Fibroblast of lung (primary cell): ENCODE measurements around the gene TBX3. TPM values are rescaled to one million over a fixed set of nuclear protein-coding genes. Genes with fewer than 3 reads are reported as not detected.
A peak's percentile ranks its signal among the peaks of the same experiment; 100 is the strongest.

Experiments used
- DNase-seq, 2 donors: peaks; one replicate each; pipeline versions ENCODE4 v3.0.0 to v3.0.0-alpha.2; 2010; ENCODE audit warnings: low read depth in 2 of 2
- H2AFZ ChIP-seq: 2 replicates; pipeline ENCODE4 v1.5.1; 2012; ENCODE audit warnings: low read length, control low read depth, inconsistent platforms
- H3K27ac ChIP-seq: 2 replicates; pipeline ENCODE4 v1.5.1; 2011; ENCODE audit warnings: low read length, control low read depth; ENCODE audit not compliant: insufficient read depth
- H3K27me3 ChIP-seq: 2 replicates; pipeline ENCODE4 v1.5.1; 2011; ENCODE audit warnings: mild to moderate bottlenecking, low read length; ENCODE audit not compliant: control insufficient read depth, insufficient read depth
- H3K36me3 ChIP-seq: 2 replicates; pipeline ENCODE4 v1.5.1; 2011; ENCODE audit warnings: low read length; ENCODE audit not compliant: control insufficient read depth, insufficient read depth
- H3K4me1 ChIP-seq: 2 replicates; pipeline ENCODE4 v1.5.1; 2011; ENCODE audit warnings: low read length; ENCODE audit not compliant: control insufficient read depth, insufficient read depth; ENCODE audit errors: extremely low read depth
- H3K4me2 ChIP-seq: 2 replicates; pipeline ENCODE4 v1.5.1; 2011; ENCODE audit warnings: low read length, control low read depth; ENCODE audit not compliant: insufficient read depth; ENCODE audit errors: extremely low read depth
- H3K4me3 ChIP-seq, 4 experiments: fragments of 200-600 bp in 1 of 4; sonication (generic) in 1 of 4; replicated peaks in 1 of 4; 2 replicates each; pipeline ENCODE4 v1.5.1; 2011 to 2016; ENCODE audit warnings: low read length in 4 of 4, low read depth in 3 of 4, mild to moderate bottlenecking in 3 of 4, control low read depth in 2 of 4, inconsistent platforms in 1 of 4, mixed read lengths in 1 of 4; ENCODE audit not compliant: insufficient read depth in 1 of 4; ENCODE audit errors: control extremely low read depth in 1 of 4
- H3K79me2 ChIP-seq: 2 replicates; pipeline ENCODE4 v1.5.1; 2012; ENCODE audit warnings: mild to moderate bottlenecking, low read length, inconsistent platforms; ENCODE audit not compliant: control insufficient read depth, insufficient read depth
- H3K9ac ChIP-seq: 2 replicates; pipeline ENCODE4 v1.5.1; 2011; ENCODE audit warnings: mild to moderate bottlenecking, low read length, control low read depth; ENCODE audit not compliant: insufficient read depth
- H3K9me3 ChIP-seq: 2 replicates; pipeline ENCODE4 v1.5.1; 2012; ENCODE audit warnings: low read depth, low read length; ENCODE audit not compliant: control insufficient read depth, insufficient read depth
- H4K20me1 ChIP-seq: 2 replicates; pipeline ENCODE4 v1.5.1; 2011; ENCODE audit warnings: low read length; ENCODE audit not compliant: control insufficient read depth, insufficient read depth; ENCODE audit errors: extremely low read depth
- CTCF ChIP-seq, 2 donors: IDR thresholded peaks in 1 of 2; conservative IDR thresholded peaks in 1 of 2; 1 replicate in 1 of 2; 2 replicates in 1 of 2; pipeline ENCODE4 v1.5.1; 2011 to 2012; ENCODE audit warnings: low read length in 2 of 2, control low read depth in 1 of 2, inconsistent platforms in 1 of 2, low read depth in 1 of 2, mild to moderate bottlenecking in 1 of 2
- EZH2 ChIP-seq: IDR thresholded peaks from 2 replicates; pipeline ENCODE4 v1.5.1; 2012; ENCODE audit warnings: low read length, control low read depth, mild to moderate bottlenecking; ENCODE audit errors: missing control alignments
- polyA plus RNA-seq, 2 donors: library from polyadenylated mRNA; depleted of rRNA in 1 of 2; stranded (reverse) in 1 of 2; unstranded in 1 of 2; fragments of >200 nt; gene quantifications; 2 replicates each; pipeline ENCODE4 v1.2.1, GENCODE V29; 2011 to 2012; ENCODE audit warnings: missing spikeins in 1 of 2
- total RNA-seq: library from RNA; depleted of rRNA; stranded (reverse); fragments of >200 nt; gene quantifications from 2 replicates; pipeline ENCODE4 v1.2.1, GENCODE V29; 2014

The TBX3 gene
- total and polyA plus RNA-seq, 2 donors (not counting 1 experiment from before 2014, with no cell fraction given): 19.9 to 66.4 TPM

- Histone ChIP-seq H2AFZ (no peak overlapping the region), H3K27ac (peak overlapping the region; percentile 77), H3K4me2 (peak overlapping the region; percentile 89)
These were observed 13.5 kb downstream of the TBX3 start for GRCh38 chr12:114670291-114670980.

GRCh38 chr12:114669401-114670290 lies 14.3 kb downstream of the TBX3 start:
- no peaks in the 10 kb centered on the region for H3K9me3 ChIP-seq
- peaks cover 12% of the 10 kb centered on the region for H3K4me1 ChIP-seq
- peak overlapping the region; percentile 54 for H3K9ac ChIP-seq
- peak overlapping the region; percentile 19 to 89 (median 60) for H3K4me3 ChIP-seq
- H3K4me2 ChIP-seq: peak overlapping the region; percentile 89
- peak overlapping the region; percentile 77 for H3K27ac ChIP-seq
- DNase-seq: peak; percentile 60 to 87
- H3K27me3 ChIP-seq: no peaks in the 10 kb centered on the region
- H3K79me2 ChIP-seq: peaks cover 53% of the 10 kb centered on the region
- TF ChIP-seq EZH2 (no peak), CTCF (conservative IDR thresholded peaks at IDR 0.05 in 1 of 2, IDR thresholded peaks at IDR 0.05 in 1 of 2; ENCODE audit: low read depth in 1 of 2, low read length in 2 of 2) (peak in 1 of 2 donors; percentile 2)
- peaks cover 11% of the 10 kb centered on the region for H3K36me3 ChIP-seq
- no peaks in the 10 kb centered on the region for H4K20me1 ChIP-seq
- H2AFZ ChIP-seq: no peak overlapping the region

More at GRCh38 chr12:114670291-114670980, 13.5 kb downstream of the TBX3 start:
- no peaks in the 10 kb centered on the region for H4K20me1 ChIP-seq
- H3K9ac ChIP-seq: peak overlapping the region; percentile 54
- no peaks in the 10 kb centered on the region for H3K27me3 ChIP-seq
- H3K4me3 ChIP-seq: peak overlapping the region; percentile 16 to 89 (median 60)
- H3K4me1 ChIP-seq: peaks cover 16% of the 10 kb centered on the region
- H3K36me3 ChIP-seq: peaks cover 12% of the 10 kb centered on the region
- no peaks in the 10 kb centered on the region for H3K9me3 ChIP-seq
- TF ChIP-seq CTCF (conservative IDR thresholded peaks at IDR 0.05 in 1 of 2, IDR thresholded peaks at IDR 0.05 in 1 of 2; ENCODE audit: low read depth in 1 of 2, low read length in 2 of 2) (no peak), EZH2 (no peak)
- peaks cover 61% of the 10 kb centered on the region for H3K79me2 ChIP-seq
- peak in 1 of 2 donors; percentile 65 for DNase-seq

GRCh38 chr12:114668886-114669288 lies 15.1 kb downstream of the TBX3 start:
- Histone ChIP-seq H3K9me3 (no peaks in the 10 kb centered on the region), H3K79me2 (peaks cover 45% of the 10 kb centered on the region), H3K9ac (peak overlapping the region; percentile 54), H3K4me1 (peaks cover 9% of the 10 kb centered on the region), H3K36me3 (peaks cover 6% of the 10 kb centered on the region), H3K4me2 (peak overlapping the region; percentile 89), H3K27ac (peak overlapping the region; percentile 77), H4K20me1 (no peaks in the 10 kb centered on the region), H3K27me3 (no peaks in the 10 kb centered on the region), H2AFZ (no peak overlapping the region), H3K4me3 (peak overlapping the region; percentile 19 to 89 (median 60))
- no peak for TF ChIP-seq EZH2
- no peak for TF ChIP-seq CTCF (conservative IDR thresholded peaks at IDR 0.05 in 1 of 2, IDR thresholded peaks at IDR 0.05 in 1 of 2; ENCODE audit: low read depth in 1 of 2, low read length in 2 of 2)
- no peak for DNase-seq
